ENCODE results near the gene DDX31. TPM values are rescaled to one million over a fixed set of nuclear protein-coding genes. Genes with fewer than 3 reads are reported as not detected.

The DDX31 gene
- total RNA-seq, 4 donors from 2014 or later: 6.1 to 30.1 (median 9.8) TPM

- no peaks in the 10 kb centered on the region for H3K27me3 ChIP-seq
- no peak for DNase-seq
- H3K9me3 ChIP-seq: no peaks in the 10 kb centered on the region
- peaks cover 0 to 18% (median 6%) of the 10 kb centered on the region in 4 donors for H3K4me1 ChIP-seq
- intact Hi-C loops (cut with DNase I; ENCODE audit: low total_unique reads) (no loop called here), in situ Hi-C loops (cut with MboI; ENCODE audit: low pct_ligation_motif_present in 1 of 4, low pct_unique_long_range_greater_than_20kb in 1 of 4, low sequenced_read_pairs in 3 of 4) (no loop called here)
- no peak overlapping the region for H3K4me3 ChIP-seq
- H3K36me3 ChIP-seq: peaks cover 0 to 23% (median 4%) of the 10 kb centered on the region in 4 donors
- no peak overlapping the region for H3K27ac ChIP-seq
- TF ChIP-seq POLR2AphosphoS5 (IDR thresholded peaks at IDR 0.05) (no peak), CTCF (IDR thresholded peaks at IDR 0.05) (no peak), POLR2A (IDR thresholded peaks at IDR 0.05) (no peak), EP300 (IDR thresholded peaks at IDR 0.05; ENCODE audit: low read depth) (no peak)
- 89% methylated on average over 7 of the region's 7 CpGs; no CpG with 5 or more reads in 1 of the 2 donors for WGBS, 2 donors (ENCODE audit: low coverage in 1 of 2)
Observed at GRCh38 chr9:132631685-132632084, 38.1 kb downstream of the DDX31 start.

DNA sequence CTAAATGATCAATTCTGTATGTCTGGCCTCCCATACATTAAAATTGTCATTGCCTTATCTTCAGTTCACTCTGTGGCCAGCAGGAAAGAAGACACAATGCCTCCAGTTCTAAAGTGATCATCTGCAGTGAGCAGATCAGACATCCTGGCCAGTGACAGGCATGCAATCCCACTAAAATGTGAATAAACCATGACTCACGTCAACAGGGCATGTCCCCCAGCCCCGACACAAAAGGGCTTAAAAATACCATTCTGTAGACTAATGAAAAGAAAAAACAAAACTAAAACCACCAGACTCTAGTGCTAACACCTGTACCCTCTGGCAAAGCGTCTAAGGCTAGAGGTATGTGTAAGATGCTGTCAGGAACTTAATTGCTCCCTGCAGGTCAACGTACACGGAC lies 38.5 kb downstream of the DDX31 start:
- Histone ChIP-seq H3K27me3 (no peaks in the 10 kb centered on the region), H3K4me1 (peaks cover 0 to 20% (median 8%) of the 10 kb centered on the region in 4 donors), H3K36me3 (peaks cover 0 to 23% (median 4%) of the 10 kb centered on the region in 4 donors), H3K4me3 (no peak overlapping the region), H3K27ac (no peak overlapping the region), H3K9me3 (no peaks in the 10 kb centered on the region)
- TF ChIP-seq CTCF (IDR thresholded peaks at IDR 0.05) (no peak), POLR2AphosphoS5 (IDR thresholded peaks at IDR 0.05) (no peak), EP300 (IDR thresholded peaks at IDR 0.05; ENCODE audit: low read depth) (no peak), POLR2A (IDR thresholded peaks at IDR 0.05) (no peak)
- intact Hi-C loops (cut with DNase I; ENCODE audit: low total_unique reads): no loop called here
- 87 to 93% methylated on average over 3 to 5 of the region's 5 CpGs for WGBS, 2 donors (ENCODE audit: low coverage in 1 of 2)
- no peak for DNase-seq
- in situ Hi-C loops (cut with MboI; ENCODE audit: low pct_ligation_motif_present in 1 of 4, low pct_unique_long_range_greater_than_20kb in 1 of 4, low sequenced_read_pairs in 3 of 4): no loop called here

- Histone ChIP-seq H3K4me3 (no peak overlapping the region), H3K27me3 (no peaks in the 10 kb centered on the region), H3K36me3 (peaks cover 0 to 23% (median 4%) of the 10 kb centered on the region in 4 donors), H3K9me3 (no peaks in the 10 kb centered on the region), H3K27ac (no peak overlapping the region), H3K4me1 (peaks cover 0 to 20% (median 8%) of the 10 kb centered on the region in 4 donors)
- no peak for DNase-seq
- in situ Hi-C loops (cut with MboI; ENCODE audit: low pct_ligation_motif_present in 1 of 4, low pct_unique_long_range_greater_than_20kb in 1 of 4, low sequenced_read_pairs in 3 of 4) (no loop called here), intact Hi-C loops (cut with DNase I; ENCODE audit: low total_unique reads) (no loop called here)
- no peak for TF ChIP-seq POLR2AphosphoS5 (IDR thresholded peaks at IDR 0.05)
- no peak for TF ChIP-seq POLR2A (IDR thresholded peaks at IDR 0.05)
- no peak for TF ChIP-seq EP300 (IDR thresholded peaks at IDR 0.05; ENCODE audit: low read depth)
- WGBS, 2 donors (ENCODE audit: low coverage in 1 of 2): 89% methylated on average over 3 of the region's 3 CpGs; no CpG with 5 or more reads in 1 of the 2 donors
Observed at GRCh38 chr9:132630811-132631210, 39.0 kb downstream of the DDX31 start.

DNA sequence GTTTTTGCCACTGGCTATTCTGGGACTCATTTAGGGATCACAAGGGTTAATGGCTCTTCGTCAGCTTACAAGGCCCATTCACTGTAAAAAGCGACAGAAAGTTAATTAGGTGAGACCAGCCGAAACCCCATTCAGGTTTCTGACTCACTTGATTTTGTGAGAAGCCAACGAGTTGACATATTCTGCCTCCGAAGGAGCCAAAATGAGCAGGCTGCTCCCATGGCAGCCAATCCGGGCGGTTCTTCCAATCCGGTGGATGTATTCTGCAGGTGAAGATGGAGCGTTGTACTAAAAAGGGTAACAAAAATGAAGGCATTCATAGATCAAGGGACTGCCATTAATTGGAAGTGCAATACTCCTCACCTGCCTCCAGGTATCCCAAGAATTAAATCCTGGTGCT lies 39.7 kb downstream of the DDX31 start:
- peaks cover 0 to 20% (median 8%) of the 10 kb centered on the region in 4 donors for H3K4me1 ChIP-seq
- no peaks in the 10 kb centered on the region for H3K27me3 ChIP-seq
- H3K4me3 ChIP-seq: no peak overlapping the region
- in situ Hi-C loops (cut with MboI; ENCODE audit: low pct_ligation_motif_present in 1 of 4, low pct_unique_long_range_greater_than_20kb in 1 of 4, low sequenced_read_pairs in 3 of 4): no loop called here
- WGBS, 2 donors (ENCODE audit: low coverage in 1 of 2): 93% methylated on average over 4 to 9 of the region's 9 CpGs
- DNase-seq: no peak
- no peak overlapping the region for H3K27ac ChIP-seq
- H3K36me3 ChIP-seq: peaks cover 0 to 23% (median 6%) of the 10 kb centered on the region in 4 donors
- H3K9me3 ChIP-seq: no peaks in the 10 kb centered on the region
- intact Hi-C loops (cut with DNase I; ENCODE audit: low total_unique reads): no loop called here
- TF ChIP-seq POLR2A (IDR thresholded peaks at IDR 0.05) (no peak), EP300 (IDR thresholded peaks at IDR 0.05; ENCODE audit: low read depth) (no peak), POLR2AphosphoS5 (IDR thresholded peaks at IDR 0.05) (no peak), CTCF (IDR thresholded peaks at IDR 0.05) (no peak)

DNA sequence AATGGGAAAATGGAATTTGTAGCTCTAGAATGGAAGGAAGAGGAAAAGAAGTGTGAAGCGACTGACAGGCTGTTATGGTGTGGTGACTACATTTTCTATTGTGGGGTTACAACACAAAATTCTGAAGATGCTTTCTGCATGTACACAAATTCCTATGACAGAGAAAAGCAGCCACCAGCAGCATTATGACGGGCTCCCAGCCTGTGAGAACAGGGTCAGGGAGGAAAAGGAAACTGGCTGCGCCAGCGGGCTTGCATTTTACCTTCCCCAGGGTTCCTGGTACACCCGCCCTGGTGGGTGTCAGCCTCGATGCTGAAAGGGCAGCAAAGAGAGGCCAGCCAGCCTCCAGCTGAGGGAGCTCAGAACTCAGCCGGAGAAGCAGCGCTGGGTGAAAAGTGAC lies 41.0 kb downstream of the DDX31 start:
- 89 to 94% methylated on average over 4 to 8 of the region's 8 CpGs for WGBS, 2 donors (ENCODE audit: low coverage in 1 of 2)
- Histone ChIP-seq H3K4me1 (peaks cover 0 to 16% (median 8%) of the 10 kb centered on the region in 4 donors), H3K9me3 (no peaks in the 10 kb centered on the region), H3K36me3 (peaks cover 0 to 23% (median 6%) of the 10 kb centered on the region in 4 donors), H3K4me3 (no peak overlapping the region), H3K27ac (no peak overlapping the region), H3K27me3 (no peaks in the 10 kb centered on the region)
- intact Hi-C loops (cut with DNase I; ENCODE audit: low total_unique reads) (no loop called here), in situ Hi-C loops (cut with MboI; ENCODE audit: low pct_ligation_motif_present in 1 of 4, low pct_unique_long_range_greater_than_20kb in 1 of 4, low sequenced_read_pairs in 3 of 4) (no loop called here)
- DNase-seq: no peak
- TF ChIP-seq POLR2A (IDR thresholded peaks at IDR 0.05) (no peak), EP300 (IDR thresholded peaks at IDR 0.05; ENCODE audit: low read depth) (no peak), POLR2AphosphoS5 (IDR thresholded peaks at IDR 0.05) (no peak), CTCF (IDR thresholded peaks at IDR 0.05) (no peak)
